GM12878 (cell line): ENCODE results near the gene CCL19. TPM values are rescaled to one million over a fixed set of nuclear protein-coding genes. Genes with fewer than 3 reads are reported as not detected.

Source experiments
- ATAC-seq: fragments of 200-7000 bp; cut with Tn5 transposase; 3 replicates; pipeline ENCODE4 v1.9.1; 2020; ENCODE audit warnings: mild to moderate bottlenecking, moderate library complexity
- BruUV-seq: library from RNA; stranded (reverse); fragments of 400-500 nt; replicated peaks from 2 replicates; lab custom pipeline; 2021; lab: Mats Ljungman, UMichigan
- CTCF ChIA-PET: fragments of 300-600 bp; sonication (Branson Sonifier 250); formaldehyde crosslinking; extraction: SDS; loops from one replicate; lab custom pipeline; 2021; ENCODE audit warnings: inconsistent platforms; lab: Yijun Ruan, JAX
- POLR2A ChIA-PET: fragments of 350-600 bp; formaldehyde crosslinking; extraction: SDS; loops from one replicate; lab custom pipeline; 2021; ENCODE audit warnings: inconsistent platforms; lab: Charles Lee
- RAD21 ChIA-PET: fragments of 300-600 bp; sonication (Branson Sonifier 250); formaldehyde crosslinking; loops from one replicate; lab custom pipeline; 2023; ENCODE audit warnings: antibody characterized with exemption; ENCODE audit not compliant: unreplicated experiment; lab: Charles Lee
- SMC1A ChIA-PET: fragments of 300-600 bp; sonication (Branson Sonifier 250); formaldehyde crosslinking; loops from one replicate; lab custom pipeline; 2023; ENCODE audit not compliant: unreplicated experiment, uncharacterized antibody; lab: Charles Lee
- DNase-seq: peaks from one replicate; pipeline ENCODE4 v3.0.0-alpha.2; 2011; ENCODE audit warnings: low read depth, low spot score
- FAIRE-seq: peaks from 3 replicates; lab custom pipeline; 2011; peaks lifted over from hg19 to GRCh38; lab: Jason Lieb, UNC
- H2AFZ ChIP-seq: 2 replicates; pipeline ENCODE4 v1.6.0; 2011; ENCODE audit warnings: low read depth, low read length, control low read depth; ENCODE audit not compliant: control insufficient read depth
- H3K27ac ChIP-seq: 2 replicates; pipeline ENCODE4 v1.5.1; 2011; ENCODE audit warnings: control low read depth; ENCODE audit not compliant: control insufficient read depth, insufficient read depth
- H3K27me3 ChIP-seq, 2 experiments: replicated peaks in 1 of 2; 2 replicates each; pipeline versions ENCODE4 v1.6.0 to v1.6.1; 2011; ENCODE audit warnings: low read length in 1 of 2; ENCODE audit not compliant: control insufficient read depth in 2 of 2, insufficient read depth in 2 of 2
- H3K36me3 ChIP-seq, 2 experiments: 2 replicates each; pipeline ENCODE4 v1.5.1; 2011; ENCODE audit warnings: low read length in 1 of 2; ENCODE audit not compliant: control insufficient read depth in 2 of 2, insufficient read depth in 2 of 2
- H3K4me1 ChIP-seq: 2 replicates; pipeline ENCODE4 v1.6.1; 2011; ENCODE audit warnings: mild to moderate bottlenecking, low read length, moderate library complexity, mixed read lengths; ENCODE audit not compliant: control insufficient read depth, insufficient read depth
- H3K4me2 ChIP-seq: 2 replicates; pipeline ENCODE4 v1.6.0; 2011; ENCODE audit warnings: control low read depth; ENCODE audit not compliant: control insufficient read depth, insufficient read depth
- H3K4me3 ChIP-seq: fragments of 200-600 bp; sonication (generic); 2 replicates; pipeline ENCODE4 v1.5.1; 2016
- H3K79me2 ChIP-seq: 2 replicates; pipeline ENCODE4 v1.6.0; 2011; ENCODE audit warnings: low read length; ENCODE audit not compliant: control insufficient read depth, insufficient read depth
- H3K9ac ChIP-seq: 2 replicates; pipeline ENCODE4 v1.8.0; 2011; ENCODE audit warnings: low read length, control low read depth, mixed read lengths; ENCODE audit not compliant: control insufficient read depth, insufficient read depth
- H3K9me3 ChIP-seq: replicated peaks from 3 replicates; pipeline ENCODE4 v1.5.1; 2011; ENCODE audit warnings: mild to moderate bottlenecking, low read length; ENCODE audit not compliant: control insufficient read depth, insufficient read depth
- H4K20me1 ChIP-seq: 2 replicates; pipeline ENCODE4 v1.6.0; 2011; ENCODE audit not compliant: control insufficient read depth, insufficient read depth
- ATF7 ChIP-seq: fragments of 450-650 bp; IDR thresholded peaks from 2 replicates; pipeline ENCODE4 v1.6.1; 2016; ENCODE audit warnings: low read depth, mild to moderate bottlenecking
- BCL11A ChIP-seq: IDR thresholded peaks from 2 replicates; pipeline ENCODE4 v1.6.1; 2011; ENCODE audit warnings: low read depth, low read length
- EGR1 ChIP-seq, 2 experiments: IDR thresholded peaks; 1 replicate in 1 of 2; 2 replicates in 1 of 2; pipeline ENCODE4 v1.6.1; 2011 to 2012; ENCODE audit warnings: low read depth in 2 of 2, low read length in 2 of 2, borderline replicate concordance in 1 of 2, mild to moderate bottlenecking in 1 of 2, moderate library complexity in 1 of 2
- EP300 ChIP-seq, 2 experiments: fragments of 150-350 bp in 1 of 2; IDR thresholded peaks; 2 replicates each; pipeline ENCODE4 v1.6.1; 2011 to 2012; ENCODE audit warnings: low read depth in 2 of 2, low read length in 2 of 2, borderline replicate concordance in 1 of 2, improper control_type of control experiment in 1 of 2, inconsistent platforms in 1 of 2; ENCODE audit not compliant: control insufficient read depth in 1 of 2
- GATAD2B ChIP-seq: fragments of 450-650 bp; conservative IDR thresholded peaks from 2 replicates; pipeline ENCODE4 v1.6.1; 2017; ENCODE audit warnings: low read depth, mild to moderate bottlenecking, moderate library complexity
- KAT2A ChIP-seq: conservative IDR thresholded peaks from 2 replicates; pipeline ENCODE4 v1.6.1; 2011; ENCODE audit warnings: low read depth, low read length; ENCODE audit not compliant: control insufficient read depth
- MYC ChIP-seq: IDR thresholded peaks from 2 replicates; pipeline ENCODE4 v1.6.1; 2011; ENCODE audit warnings: mild to moderate bottlenecking, low read length, moderate library complexity, inconsistent platforms; ENCODE audit not compliant: insufficient read depth, insufficient replicate concordance, insufficient read length, severe bottlenecking
- PAX8 ChIP-seq: fragments of 450-650 bp; IDR thresholded peaks from 2 replicates; pipeline ENCODE4 v1.6.1; 2017; ENCODE audit warnings: mild to moderate bottlenecking, moderate library complexity
- SMAD5 ChIP-seq: IDR thresholded peaks from 2 replicates; pipeline ENCODE4 v1.6.1; 2016; ENCODE audit warnings: antibody characterized with exemption, low read depth
- ZSCAN29 ChIP-seq: fragments of 450-650 bp; IDR thresholded peaks from 2 replicates; pipeline ENCODE4 v1.6.1; 2017; ENCODE audit warnings: mild to moderate bottlenecking, moderate library complexity
- in situ Hi-C: fragments of 300-500 bp; cut with MboI; formaldehyde crosslinking; loops from 9 replicates; pipeline ENCODE4 v1.14.3; 2018; ENCODE audit warnings: mixed read lengths
- intact Hi-C: fragments of 100-400 bp; cut with micrococcal nuclease; formaldehyde crosslinking; loops from one replicate; pipeline ENCODE4 v1.14.2; 2022; ENCODE audit not compliant: unreplicated experiment
- polyA plus RNA-seq, 11 experiments: library from polyadenylated mRNA; depleted of rRNA in 4 of 11; unstranded in 6 of 11; stranded (reverse) in 5 of 11; fragments of >200 nt; fragmentation: Nextera tagmentation in 4 of 11; fragmentation: Illumina TruSeq in 1 of 11; extraction: Ambion mirVana in 4 of 11; extraction: Trizol in 1 of 11; gene quantifications; 1 replicate in 1 of 11; 2 replicates in 10 of 11; pipeline versions ENCODE4 v1.2.1 to v1.2.3, GENCODE V29; 2011 to 2016; ENCODE audit warnings: inconsistent platforms in 2 of 11, missing spikeins in 2 of 11, low read depth in 1 of 11
- total RNA-seq, 4 experiments: library from RNA; depleted of rRNA in 3 of 4; stranded (reverse); fragments of >200 nt in 3 of 4; fragmentation: Illumina TruSeq in 1 of 4; extraction: Trizol in 1 of 4; gene quantifications; 2 replicates each; pipeline versions ENCODE4 v1.2.1 to v1.2.3, GENCODE V29; 2013 to 2021
- TF ChIP-seq, protein P1 (sequence below): fragments of 450-650 bp; formaldehyde crosslinking; IDR thresholded peaks from 2 replicates; pipeline ENCODE4 v1.4.0; 2020; ENCODE audit warnings: mild to moderate bottlenecking, moderate library complexity
- TF ChIP-seq, protein P2 (sequence below): fragments of 450-650 bp; IDR thresholded peaks from 2 replicates; pipeline ENCODE4 v1.6.1; 2014; ENCODE audit warnings: mild to moderate bottlenecking

Gene CCL19
- total and polyA plus RNA-seq, 10 of the 15 experiments (the other 5 are each of a cell fraction or from before 2014, with no cell fraction given): 0.42 to 0.69 TPM; not detected in 8

- no peak overlapping the region for H3K9ac ChIP-seq
- H3K79me2 ChIP-seq: no peaks in the 10 kb centered on the region
- ChIA-PET CTCF (interaction anchor here (1.0 to 3.2 kb wide), 7 partner anchors 11 to 46 kb away, joined by 3 to 23 read pairs (median 5); partner anchors contain the start of genes GALT, IL11RA and SIGMAR1), SMC1A (no interaction called here), POLR2A (interaction anchor here (1.4 kb wide), 1 partner anchor 43 kb away, joined by 3 read pairs; the partner anchor contains the start of gene DCTN3), RAD21 (no interaction called here)
- H4K20me1 ChIP-seq: no peaks in the 10 kb centered on the region
- H3K4me2 ChIP-seq: 0 out of 2 replicates have a peak overlapping the region, but pooled peaks have one; percentile 25
- H3K4me3 ChIP-seq: no peak overlapping the region
- intact Hi-C loops (no loop called here), in situ Hi-C loops (no loop called here)
- no TSS peak for BruUV-seq
- no peak overlapping the region for H2AFZ ChIP-seq
- no peaks in the 10 kb centered on the region for H3K9me3 ChIP-seq
- peaks cover 9% of the 10 kb centered on the region for H3K4me1 ChIP-seq
- no peak for FAIRE-seq
- no peak for DNase-seq
- no peak overlapping the region for H3K27ac ChIP-seq
- H3K27me3 ChIP-seq: no peaks in the 10 kb centered on the region
- no peak for TF ChIP-seq SMAD5
- TF ChIP-seq MYC: no peak
- no peak for TF ChIP-seq EP300 (IDR thresholded peaks at IDR 0.05; ENCODE audit: borderline replicate concordance in 1 of 2, control insufficient read depth in 1 of 2, low read depth in 2 of 2, low read length in 2 of 2)
- no peak for TF ChIP-seq ZSCAN29
- no peak for TF ChIP-seq KAT2A
- TF ChIP-seq, protein P1, sequence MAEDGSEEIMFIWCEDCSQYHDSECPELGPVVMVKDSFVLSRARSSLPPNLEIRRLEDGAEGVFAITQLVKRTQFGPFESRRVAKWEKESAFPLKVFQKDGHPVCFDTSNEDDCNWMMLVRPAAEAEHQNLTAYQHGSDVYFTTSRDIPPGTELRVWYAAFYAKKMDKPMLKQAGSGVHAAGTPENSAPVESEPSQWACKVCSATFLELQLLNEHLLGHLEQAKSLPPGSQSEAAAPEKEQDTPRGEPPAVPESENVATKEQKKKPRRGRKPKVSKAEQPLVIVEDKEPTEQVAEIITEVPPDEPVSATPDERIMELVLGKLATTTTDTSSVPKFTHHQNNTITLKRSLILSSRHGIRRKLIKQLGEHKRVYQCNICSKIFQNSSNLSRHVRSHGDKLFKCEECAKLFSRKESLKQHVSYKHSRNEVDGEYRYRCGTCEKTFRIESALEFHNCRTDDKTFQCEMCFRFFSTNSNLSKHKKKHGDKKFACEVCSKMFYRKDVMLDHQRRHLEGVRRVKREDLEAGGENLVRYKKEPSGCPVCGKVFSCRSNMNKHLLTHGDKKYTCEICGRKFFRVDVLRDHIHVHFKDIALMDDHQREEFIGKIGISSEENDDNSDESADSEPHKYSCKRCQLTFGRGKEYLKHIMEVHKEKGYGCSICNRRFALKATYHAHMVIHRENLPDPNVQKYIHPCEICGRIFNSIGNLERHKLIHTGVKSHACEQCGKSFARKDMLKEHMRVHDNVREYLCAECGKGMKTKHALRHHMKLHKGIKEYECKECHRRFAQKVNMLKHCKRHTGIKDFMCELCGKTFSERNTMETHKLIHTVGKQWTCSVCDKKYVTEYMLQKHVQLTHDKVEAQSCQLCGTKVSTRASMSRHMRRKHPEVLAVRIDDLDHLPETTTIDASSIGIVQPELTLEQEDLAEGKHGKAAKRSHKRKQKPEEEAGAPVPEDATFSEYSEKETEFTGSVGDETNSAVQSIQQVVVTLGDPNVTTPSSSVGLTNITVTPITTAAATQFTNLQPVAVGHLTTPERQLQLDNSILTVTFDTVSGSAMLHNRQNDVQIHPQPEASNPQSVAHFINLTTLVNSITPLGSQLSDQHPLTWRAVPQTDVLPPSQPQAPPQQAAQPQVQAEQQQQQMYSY (CRISPR knock-in tag): no peak
- no peak for TF ChIP-seq BCL11A
- TF ChIP-seq PAX8: no peak
- TF ChIP-seq ATF7: no peak
- TF ChIP-seq GATAD2B: no peak
- TF ChIP-seq EGR1 (IDR thresholded peaks at IDR 0.05; ENCODE audit: borderline replicate concordance in 1 of 2, low read depth in 2 of 2, low read length in 2 of 2): no peak
- TF ChIP-seq, protein P2, sequence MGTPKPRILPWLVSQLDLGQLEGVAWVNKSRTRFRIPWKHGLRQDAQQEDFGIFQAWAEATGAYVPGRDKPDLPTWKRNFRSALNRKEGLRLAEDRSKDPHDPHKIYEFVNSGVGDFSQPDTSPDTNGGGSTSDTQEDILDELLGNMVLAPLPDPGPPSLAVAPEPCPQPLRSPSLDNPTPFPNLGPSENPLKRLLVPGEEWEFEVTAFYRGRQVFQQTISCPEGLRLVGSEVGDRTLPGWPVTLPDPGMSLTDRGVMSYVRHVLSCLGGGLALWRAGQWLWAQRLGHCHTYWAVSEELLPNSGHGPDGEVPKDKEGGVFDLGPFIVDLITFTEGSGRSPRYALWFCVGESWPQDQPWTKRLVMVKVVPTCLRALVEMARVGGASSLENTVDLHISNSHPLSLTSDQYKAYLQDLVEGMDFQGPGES: no peak
- no peaks in the 10 kb centered on the region for H3K36me3 ChIP-seq
- no peak for ATAC-seq
Observed at GRCh38 chr9:34663303-34663605, 27.8 kb downstream of the CCL19 start.
